GM18861 (cell line): ENCODE results near the gene AGAP1.

ENCODE experiments used
- ATAC-seq: cut with Tn5 transposase; IDR thresholded peaks from one replicate; pipeline ENCODE4 v1.9.1; 2021; ENCODE audit not compliant: unreplicated experiment

AGAP1 gene

DNA sequence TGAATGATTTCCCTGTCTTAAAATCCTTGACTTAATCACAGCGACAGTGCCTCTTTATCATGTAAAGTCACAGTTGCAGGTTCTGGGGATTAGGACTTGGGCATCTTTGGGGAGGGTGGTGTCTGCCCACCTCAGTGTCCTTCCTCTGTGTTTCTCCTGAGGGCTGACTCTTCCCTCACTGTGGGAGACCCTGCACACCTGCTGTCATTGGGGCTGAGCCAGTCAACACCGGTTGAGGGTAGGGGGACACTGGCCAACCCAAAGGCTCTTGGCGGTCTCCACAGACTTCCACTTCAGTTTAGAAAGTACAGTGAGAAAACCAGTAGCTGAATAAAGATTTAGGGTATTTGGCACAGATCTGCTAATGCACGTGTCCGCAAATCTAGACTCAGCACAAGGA lies 36.9 kb downstream of the AGAP1 start:
- no peak for ATAC-seq

DNA sequence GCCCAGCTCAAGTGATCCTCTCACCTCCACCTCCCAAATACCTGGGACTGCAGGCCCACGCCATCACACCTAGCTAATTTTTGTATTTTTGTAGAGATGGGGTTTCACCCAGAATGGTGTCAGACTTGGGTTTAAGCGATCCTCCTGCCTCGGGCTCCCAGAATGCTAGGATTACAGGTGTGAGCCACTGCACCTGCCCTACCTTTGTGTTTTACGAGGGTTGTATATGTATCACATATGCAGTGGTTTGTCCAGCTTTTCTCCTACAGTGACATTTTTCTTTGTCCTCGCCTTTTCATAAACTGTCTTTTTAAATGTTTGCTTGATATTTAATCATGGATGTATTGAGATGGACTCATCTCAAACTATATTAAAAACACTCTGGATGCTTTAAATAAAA lies 38.5 kb downstream of the AGAP1 start:
- ATAC-seq: no peak

DNA sequence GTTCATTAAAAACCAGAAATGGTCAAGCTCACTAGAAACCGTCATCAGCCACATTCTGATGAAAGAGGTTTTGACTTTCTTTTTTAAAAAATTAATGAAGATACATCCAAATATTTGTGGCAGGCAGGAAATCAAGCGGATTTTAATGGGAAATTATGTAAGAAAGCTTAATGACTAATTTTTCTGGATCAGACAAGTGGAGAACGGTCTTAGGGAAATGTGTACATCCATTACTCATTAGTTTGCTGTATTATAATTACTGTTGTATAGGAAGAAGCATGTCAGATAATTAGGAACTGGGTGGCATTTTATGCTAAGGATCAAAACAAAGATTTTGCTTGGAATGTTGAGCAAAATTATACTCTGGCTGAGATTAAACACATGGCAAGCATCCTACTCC lies 39.4 kb downstream of the AGAP1 start:
- ATAC-seq: no peak

DNA sequence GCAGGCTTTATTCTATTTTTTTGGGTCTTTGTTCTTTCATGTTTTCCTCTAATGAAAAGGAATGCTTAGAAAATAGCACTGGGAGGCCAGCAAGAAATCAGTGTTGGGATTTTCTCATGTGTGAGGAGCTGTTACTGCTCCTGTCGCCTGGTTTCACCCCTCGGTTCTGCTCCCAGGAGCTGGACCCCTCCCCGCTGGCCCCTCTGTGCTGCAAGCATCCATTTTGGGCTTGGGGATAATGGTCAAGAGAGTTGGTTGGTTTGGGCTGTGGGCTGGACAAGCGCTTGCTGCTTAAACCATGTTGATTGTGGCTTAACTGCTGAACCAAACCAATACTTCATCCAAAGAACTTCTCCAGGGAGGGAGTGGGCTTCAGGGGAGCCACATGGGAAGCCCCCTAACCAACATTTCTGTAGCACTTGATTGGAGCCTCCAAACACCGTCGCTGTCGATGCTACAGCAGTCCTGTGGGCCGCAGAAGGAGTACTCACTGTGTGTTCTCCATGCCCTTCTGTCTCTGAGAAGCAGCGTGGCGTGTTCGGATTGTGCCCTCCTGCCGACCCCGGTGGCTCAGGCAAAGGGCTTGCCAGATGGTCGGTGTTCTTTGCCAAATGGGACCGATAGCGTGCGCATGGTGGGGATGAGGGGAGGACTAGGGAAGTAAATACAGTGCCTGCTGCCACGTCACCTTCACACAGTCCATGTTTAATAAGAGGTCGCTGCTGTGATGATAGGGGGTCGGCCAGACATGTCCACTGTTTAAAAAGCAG lies 40.0 kb downstream of the AGAP1 start:
- no peak for ATAC-seq

DNA sequence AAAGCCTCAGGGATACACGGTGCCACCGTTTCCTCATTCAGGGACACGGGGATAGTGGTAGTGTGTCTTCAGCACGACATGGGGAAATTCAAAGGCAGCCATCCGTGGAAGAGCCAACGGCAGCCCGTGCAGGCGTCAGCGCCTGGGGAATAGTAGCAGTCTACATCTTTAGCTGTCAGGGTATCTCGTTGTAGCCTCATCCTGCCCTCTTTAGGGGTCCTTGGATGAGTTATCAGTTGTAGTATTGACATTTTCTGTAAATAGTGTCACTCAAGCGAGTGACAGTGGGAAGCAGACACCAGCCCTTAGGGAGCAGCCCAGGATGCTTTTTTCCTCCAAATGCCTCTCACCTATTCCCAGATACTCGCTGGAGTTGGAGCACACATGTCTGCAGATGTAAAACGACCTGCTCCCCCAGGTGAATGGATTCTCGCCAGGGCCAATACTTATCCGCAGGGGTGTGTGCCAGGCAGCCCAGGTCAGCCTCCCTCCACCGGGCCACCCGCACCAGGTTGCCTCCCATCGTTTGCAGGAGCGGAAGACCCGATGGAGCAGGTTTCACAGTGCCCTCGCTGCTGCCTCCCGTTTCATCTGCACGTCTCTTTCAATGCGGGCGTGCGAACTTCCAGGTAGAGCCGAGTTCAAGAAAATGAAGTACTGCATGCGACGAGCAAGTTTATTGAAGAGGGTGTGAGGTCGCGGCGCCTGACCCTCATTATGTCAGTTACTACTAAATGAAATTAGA lies 41.0 kb downstream of the AGAP1 start:
- no peak for ATAC-seq

DNA sequence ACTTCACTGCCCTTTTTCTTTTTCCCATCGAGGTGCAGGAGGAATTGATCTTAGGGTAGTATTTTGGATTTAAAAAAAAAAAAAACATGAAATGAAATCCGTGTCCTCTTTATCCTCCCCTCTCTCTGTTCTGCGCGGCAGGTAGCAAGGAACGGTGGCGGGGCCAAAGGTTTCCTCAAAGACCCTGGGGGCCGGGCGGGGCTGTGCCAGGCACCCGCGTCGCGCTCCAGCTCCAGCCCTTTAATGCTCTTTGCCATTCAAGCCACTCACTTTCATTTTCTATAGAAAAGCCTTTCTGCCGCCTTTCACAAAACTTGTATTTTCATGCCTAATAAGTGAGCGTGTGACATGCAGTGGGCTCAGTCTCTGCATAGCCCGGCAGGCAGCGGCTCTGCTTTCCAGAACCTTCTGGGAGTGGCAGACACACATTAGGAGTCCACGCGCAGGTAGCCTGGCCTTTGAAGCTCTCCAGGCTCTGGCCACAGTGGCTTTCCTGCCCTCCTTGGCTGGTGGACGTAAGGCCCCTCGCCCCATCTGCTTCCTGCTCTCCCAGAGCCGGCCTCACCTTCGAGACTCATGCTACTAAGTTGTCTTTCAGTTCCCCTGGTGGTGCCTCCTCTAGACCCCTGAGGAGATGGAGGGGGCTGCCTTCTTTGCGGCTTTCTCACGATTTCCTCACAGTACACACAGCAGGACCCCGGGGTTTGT lies 41.7 kb downstream of the AGAP1 start:
- no peak for ATAC-seq

DNA sequence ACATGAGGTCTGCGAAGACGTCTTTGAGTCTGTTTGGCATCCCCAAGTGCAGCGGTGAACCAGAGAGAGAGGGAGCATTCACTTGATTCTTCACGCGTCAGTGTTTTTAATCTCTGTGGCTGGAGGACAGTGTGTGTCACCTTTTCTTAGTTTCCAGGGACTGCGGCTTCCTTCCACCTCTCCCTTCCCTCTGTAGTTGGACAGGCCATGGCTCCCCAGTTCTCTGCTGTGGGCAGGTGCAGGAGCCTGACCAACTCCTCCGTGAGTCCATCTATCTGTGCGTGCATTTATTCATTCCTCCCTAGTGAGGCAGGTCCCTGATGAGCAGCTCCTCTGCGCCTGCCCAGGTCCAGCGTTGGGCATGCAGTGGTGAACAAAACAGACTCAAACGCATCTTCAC lies 42.9 kb downstream of the AGAP1 start:
- no peak for ATAC-seq

DNA sequence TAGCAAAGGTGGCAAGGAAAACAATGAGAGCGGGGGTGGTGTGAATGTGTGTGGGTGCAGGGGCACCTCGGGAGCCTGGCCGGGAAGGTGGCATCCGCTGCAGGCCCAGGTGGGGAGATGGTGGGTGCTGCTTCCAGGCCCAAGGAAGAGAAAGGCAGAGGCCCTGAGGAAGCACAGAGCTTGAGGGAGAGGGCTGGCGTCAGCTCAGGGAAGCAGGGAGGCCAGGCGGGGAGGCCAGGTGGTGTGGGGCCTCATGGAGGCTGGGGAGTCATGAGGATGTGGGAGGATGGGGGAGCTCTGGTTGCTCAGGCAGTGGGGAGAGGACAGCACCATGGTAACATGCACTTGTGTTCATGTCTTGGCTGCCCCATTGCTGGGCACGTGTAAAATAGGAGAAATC lies 43.3 kb downstream of the AGAP1 start:
- no peak for ATAC-seq

DNA sequence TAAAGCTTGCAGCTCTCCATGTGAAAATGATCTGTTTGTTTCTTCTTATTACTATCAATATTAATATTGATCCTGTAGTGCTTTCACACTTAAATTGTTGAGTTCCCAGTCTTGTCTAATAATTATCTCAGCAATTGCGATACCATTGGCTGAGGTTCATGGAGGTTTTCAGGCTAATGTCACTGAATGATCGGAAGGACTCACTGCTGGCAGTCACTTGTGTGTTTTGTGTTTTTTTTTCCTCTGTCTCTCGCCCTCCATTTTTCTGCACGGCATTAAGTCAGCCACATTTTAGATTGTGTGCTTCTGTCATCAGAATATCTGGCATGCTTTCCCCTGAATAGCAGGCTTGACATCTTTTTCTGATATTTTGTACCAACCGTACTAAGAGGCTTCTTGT lies 43.7 kb downstream of the AGAP1 start:
- no peak for ATAC-seq

DNA sequence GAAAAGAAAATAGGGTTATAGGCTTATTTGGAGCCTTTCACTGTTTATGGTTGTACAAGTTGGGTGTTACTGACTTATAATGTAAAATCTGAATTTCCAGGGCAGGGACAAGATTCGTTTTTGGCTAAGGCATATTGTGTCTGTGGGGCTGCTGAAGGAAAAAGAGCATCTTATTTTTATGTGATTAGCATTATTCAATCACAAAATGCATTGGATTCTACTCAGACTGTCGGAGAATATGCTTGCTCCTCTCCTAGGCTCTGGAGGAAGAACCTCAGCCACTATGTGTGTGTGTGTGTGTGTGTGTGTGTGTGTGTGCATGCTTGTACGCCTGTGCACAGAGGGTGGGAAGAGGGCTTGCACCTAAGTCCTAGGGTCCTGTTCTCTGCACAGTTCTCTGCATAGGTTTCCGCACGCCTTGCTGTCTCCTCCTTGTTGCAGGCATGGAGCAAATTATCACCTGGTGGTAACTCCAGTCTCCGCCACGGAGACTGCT lies 44.3 kb downstream of the AGAP1 start:
- no peak for ATAC-seq

DNA sequence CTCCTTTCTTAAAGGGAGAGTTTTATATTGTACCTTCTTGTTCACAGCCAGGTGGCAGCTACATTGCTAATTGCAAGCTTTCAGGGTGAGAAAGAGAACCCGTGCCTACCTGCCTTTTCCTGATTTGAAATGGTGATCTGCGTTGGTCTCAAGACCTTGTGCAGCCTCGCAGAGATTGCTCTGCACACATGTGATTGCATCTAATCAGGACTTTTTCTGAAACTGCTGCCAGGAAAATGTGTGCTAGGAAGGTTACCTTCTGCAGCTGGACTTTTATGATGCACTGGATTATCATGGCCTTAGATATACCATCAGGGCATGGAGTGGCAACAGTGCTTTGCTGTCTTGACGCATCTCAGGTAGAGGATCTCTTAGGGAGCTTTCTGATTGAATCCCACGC lies 45.1 kb downstream of the AGAP1 start:
- ATAC-seq: no peak

DNA sequence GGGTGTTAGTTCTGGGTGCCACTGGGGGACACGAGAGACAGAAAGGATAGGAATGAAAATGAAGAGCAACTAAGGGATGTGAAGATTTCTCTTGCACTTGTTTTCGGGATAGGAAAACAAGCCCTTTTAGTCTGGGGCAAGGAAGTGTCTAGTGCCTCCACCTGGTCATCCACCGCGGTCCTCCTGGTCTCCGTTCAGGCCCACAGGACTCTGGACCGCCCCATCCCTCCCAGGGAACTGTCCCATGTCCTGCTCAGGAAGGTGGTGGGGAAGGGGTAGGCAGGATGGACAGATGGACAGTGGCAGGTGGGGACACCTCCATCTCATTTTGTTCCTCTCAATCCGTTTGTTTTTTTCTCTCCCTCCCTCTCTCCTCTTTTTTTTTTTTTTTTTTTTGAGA lies 45.9 kb downstream of the AGAP1 start:
- ATAC-seq: no peak

DNA sequence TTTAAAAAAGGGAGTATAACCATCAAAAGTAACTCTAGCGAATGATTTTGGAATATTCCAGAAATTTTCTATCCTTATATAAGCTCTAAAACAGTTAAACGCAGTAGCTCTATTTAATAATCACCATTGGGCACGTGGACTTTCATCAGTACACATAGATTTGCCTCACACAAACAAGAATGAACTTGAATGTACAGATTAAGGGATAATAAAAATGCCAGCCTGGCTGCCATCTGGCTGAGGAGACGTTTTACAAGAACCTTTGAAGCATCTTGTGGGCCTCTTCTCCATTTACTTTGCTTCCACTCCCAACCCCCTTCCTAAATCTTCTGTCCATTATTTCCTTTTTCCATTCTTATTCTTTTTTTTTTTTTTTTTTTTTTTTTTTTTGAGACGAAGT lies 47.2 kb downstream of the AGAP1 start:
- ATAC-seq: no peak

DNA sequence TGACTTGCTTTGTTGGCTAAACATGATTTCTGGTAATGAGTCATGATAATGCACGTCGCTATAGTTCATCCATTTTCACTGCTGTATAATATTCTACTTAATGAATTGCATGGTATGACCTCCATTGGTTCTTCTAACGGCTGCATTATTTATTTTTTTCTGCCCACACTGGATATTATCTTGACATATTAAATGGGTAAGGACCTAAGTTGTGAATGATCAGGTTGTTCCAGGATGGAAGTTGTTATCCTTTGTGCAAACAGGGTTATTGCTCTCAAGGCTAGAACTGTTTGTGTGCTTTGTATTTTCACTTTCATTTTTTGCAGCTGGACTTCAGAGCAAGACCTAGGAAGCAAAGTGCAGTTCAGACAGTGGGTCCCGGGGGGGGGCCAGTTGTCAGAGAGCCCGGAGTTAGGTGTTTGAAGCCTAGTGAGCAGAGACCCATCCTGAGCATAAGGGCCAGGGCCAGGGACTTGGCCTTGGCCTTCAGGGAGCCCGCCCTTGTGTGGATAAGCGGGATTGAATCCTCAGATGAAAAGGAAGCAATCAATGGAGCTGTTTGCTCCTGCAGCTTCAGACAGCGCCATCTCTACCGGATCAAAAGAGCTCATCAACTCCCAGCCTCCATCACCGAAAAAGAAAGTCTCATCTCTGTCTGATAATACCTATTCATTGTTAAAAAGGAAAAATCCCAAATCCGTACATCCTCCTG lies 48.2 kb downstream of the AGAP1 start:
- no peak for ATAC-seq

DNA sequence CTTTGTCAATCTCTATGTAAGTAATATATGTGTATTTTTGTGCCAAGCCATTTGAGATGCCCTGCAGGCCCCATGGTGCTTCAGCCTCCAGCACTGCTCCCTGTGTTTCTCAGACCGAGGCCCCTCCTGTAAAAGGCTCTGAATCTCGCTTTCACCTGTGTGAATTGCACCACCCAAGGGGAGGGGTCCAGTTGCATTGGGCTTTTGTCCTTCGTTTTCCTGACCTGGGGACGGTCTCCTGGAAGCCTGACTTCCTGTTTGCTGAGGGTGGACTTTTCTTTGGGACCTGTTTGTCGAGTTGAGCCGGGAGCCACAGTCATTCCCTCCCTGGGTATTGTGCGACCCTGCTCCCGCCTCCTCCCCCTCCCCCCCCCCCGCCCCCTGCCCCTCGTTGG lies 48.9 kb downstream of the AGAP1 start:
- ATAC-seq: no peak

DNA sequence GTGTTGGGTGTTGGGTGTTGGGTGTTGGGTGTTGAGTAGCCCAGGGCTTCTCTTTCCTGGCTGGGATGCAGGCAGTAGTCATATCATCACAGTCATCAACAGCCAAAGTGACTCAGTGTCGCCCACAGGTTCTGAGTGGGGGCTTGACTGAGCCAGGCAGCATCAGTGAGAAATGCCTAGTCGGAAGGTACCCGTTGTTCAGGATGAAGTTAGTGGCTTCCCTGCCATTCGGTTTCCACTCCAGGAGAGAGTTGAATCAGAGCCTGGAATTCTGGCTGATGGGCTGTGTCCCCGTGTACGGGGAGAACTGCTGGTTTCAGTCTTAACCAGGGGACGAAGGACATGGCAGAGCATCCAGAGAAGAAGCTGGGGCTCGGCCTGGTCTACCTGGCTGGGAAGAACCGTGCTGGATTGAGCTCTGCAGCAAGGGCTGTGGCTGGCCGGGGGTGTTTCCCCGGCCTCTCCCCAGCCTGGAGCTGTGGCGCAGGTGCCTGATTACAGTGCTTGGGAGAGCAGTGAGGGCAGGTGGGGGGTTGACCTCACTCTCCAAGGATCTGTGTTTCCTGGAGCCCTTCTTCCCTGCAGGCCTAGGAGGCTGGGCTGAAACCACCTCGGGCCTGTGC lies 49.4 kb downstream of the AGAP1 start:
- ATAC-seq: no peak

DNA sequence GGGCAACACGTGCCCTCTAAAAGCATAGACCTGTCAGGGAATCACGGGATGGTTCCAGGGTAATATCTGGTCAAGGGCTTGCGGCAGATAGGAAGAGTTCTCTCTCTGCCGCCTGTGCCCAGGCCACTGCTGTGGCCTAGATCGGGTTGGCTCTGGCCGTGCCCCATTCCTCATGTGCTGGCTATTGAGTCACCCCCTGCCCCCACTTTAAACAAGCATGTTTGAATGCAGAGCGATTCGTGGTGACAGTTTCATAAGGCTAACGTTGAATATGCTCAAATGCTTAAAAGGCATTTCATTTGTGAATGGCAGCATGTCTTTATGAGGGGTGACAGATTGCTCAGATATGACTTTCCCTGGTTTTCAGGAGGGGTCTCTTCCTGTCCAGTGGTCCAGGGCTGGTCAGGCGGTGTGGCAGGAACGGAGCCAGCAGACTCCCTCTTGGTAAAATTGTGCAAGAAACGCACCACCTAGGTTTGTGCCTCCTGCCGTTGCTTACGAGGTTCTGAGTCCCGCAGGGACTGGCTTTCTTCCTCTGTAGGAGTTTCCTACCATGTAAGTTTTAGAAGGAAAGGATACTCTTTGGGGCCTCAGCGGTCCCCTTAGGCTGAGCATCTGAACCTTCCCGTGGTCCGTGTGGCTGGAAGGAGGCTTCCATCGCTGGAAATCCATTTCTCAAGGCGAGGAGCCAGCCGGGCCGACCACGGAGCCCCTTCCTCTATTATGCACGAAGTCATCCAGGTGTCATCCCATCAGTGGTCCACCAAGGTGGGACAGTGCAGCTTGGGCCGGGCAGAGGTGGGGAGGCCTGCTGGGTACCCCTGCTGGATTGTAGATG lies 50.2 kb downstream of the AGAP1 start:
- ATAC-seq: no peak

DNA sequence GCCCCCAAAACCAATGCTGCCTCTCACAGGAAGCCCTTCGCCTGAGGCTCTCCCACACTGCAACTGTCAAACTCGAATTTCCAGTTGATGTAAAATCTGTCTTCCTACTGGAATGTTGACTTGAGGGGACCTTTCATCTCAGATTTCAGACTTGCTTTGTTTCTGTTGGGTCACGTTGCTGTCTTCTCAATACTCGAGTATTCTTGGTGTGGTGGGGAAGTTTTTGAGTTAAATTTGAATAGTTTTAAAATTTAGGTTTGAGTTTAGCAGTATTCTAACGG lies 50.8 kb downstream of the AGAP1 start:
- ATAC-seq: no peak

DNA sequence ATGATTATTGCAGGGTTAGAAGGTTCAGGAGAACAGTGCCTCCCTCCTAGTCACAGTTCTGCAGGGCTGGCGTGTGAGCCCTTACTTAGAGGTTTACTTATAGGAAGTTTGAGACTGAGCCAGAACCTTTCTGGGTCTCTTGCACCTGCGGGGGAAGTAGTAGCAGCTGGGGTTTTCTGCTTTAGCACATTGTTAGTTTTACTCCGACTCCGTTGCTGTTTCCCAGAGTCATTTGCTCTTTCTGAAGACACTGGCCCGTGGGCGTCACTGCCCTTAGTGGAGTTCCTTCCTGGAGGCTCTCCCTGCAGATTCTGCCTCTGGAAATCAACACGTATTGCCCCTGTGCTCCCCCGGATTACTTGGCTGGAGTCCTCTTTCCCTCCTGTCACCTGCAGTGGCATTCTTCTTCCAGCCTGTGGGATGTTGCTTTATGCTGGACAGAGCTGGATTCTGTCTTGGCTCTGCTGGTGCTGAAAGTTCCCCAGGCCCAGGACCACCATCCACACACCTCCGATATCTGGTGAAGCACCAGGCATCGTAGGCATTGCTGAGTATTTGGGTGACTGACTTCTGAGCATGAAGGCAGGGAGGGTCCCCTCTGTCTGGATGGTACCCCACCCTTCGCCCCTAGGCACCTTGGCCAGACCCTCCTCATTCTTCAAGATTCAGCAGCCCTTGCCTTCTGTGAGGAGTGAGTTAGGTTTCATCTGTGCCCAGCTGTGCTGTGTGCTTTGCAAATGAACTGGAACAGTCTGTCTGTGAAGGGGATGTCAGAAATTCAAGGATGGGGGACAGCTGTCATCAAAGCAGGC lies 51.7 kb downstream of the AGAP1 start:
- no peak for ATAC-seq

DNA sequence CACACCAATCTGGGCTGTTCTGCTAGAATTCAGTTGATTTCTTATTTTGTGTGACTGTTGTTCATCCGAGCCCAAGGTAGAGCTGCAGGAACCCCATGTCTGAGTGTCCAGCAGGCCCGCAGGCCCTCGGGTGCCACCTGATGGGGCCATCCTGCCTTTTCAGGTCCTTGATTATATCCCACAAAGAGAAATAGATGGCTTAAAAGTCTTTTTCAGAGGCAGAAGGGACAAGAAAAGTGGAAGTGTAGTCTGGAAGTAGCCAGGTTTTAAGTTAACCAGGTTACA lies 52.2 kb downstream of the AGAP1 start:
- ATAC-seq: no peak
